Mesenchymal stem cell (in vitro differentiated cells and primary cell): ENCODE measurements around the gene SEPTIN2.
"Not testable (repeated sequence)": the region's sequence is repeated elsewhere in the genome, so short reads cannot be mapped to it uniquely, and the experiment has no call there.

Experiments
- DNase-seq: peaks from one replicate; pipeline ENCODE4 v3.0.0-alpha.2; 2013
- H2AFZ ChIP-seq: one replicate; pipeline ENCODE4 v1.6.1; 2013; ENCODE audit warnings: low read depth, mild to moderate bottlenecking, control low read depth, inconsistent platforms, low read length, moderate library complexity
- H2AK5ac ChIP-seq: 2 replicates; pipeline ENCODE4 v1.6.1; 2013; ENCODE audit warnings: low read length, moderate library complexity, mild to moderate bottlenecking, inconsistent platforms; ENCODE audit not compliant: severe bottlenecking
- H2BK120ac ChIP-seq: one replicate; pipeline ENCODE4 v1.6.1; 2013; ENCODE audit warnings: low read depth, mild to moderate bottlenecking, inconsistent platforms, low read length, moderate library complexity
- H2BK12ac ChIP-seq, 2 experiments: one replicate each; pipeline ENCODE4 v1.6.1; 2013; ENCODE audit warnings: inconsistent platforms in 2 of 2, low read length in 2 of 2, mild to moderate bottlenecking in 2 of 2, moderate library complexity in 2 of 2, control low read depth in 1 of 2
- H2BK15ac ChIP-seq: one replicate; pipeline ENCODE4 v1.6.1; 2013; ENCODE audit warnings: mild to moderate bottlenecking, low read depth, inconsistent platforms; ENCODE audit not compliant: poor library complexity, severe bottlenecking
- H2BK5ac ChIP-seq: 2 replicates; pipeline ENCODE4 v1.6.1; 2013; ENCODE audit warnings: low read depth, mild to moderate bottlenecking, low read length, control low read depth, inconsistent platforms; ENCODE audit not compliant: poor library complexity, severe bottlenecking
- H3K14ac ChIP-seq, 2 experiments: one replicate each; pipeline ENCODE4 v1.6.1; 2013; ENCODE audit warnings: inconsistent platforms in 2 of 2, low read length in 2 of 2, control low read depth in 1 of 2, mild to moderate bottlenecking in 1 of 2, moderate library complexity in 1 of 2
- H3K18ac ChIP-seq, 2 experiments: one replicate each; pipeline ENCODE4 v1.6.1; 2013; ENCODE audit warnings: inconsistent platforms in 2 of 2, low read length in 2 of 2, control low read depth in 1 of 2, low read depth in 1 of 2, mild to moderate bottlenecking in 1 of 2
- H3K23ac ChIP-seq, 2 experiments: one replicate each; pipeline ENCODE4 v1.6.1; 2013; ENCODE audit warnings: inconsistent platforms in 2 of 2, low read length in 2 of 2, mild to moderate bottlenecking in 2 of 2, moderate library complexity in 2 of 2, control low read depth in 1 of 2
- H3K27ac ChIP-seq: 2 replicates; pipeline ENCODE4 v1.5.1; 2013; ENCODE audit warnings: mild to moderate bottlenecking, moderate library complexity, low read length, control low read depth, inconsistent platforms; ENCODE audit not compliant: poor library complexity, severe bottlenecking
- H3K27me3 ChIP-seq, 2 experiments: 2 replicates each; pipeline versions ENCODE4 v1.6.1 to v1.7.0; 2013; ENCODE audit warnings: low read length in 2 of 2, mild to moderate bottlenecking in 2 of 2, moderate library complexity in 2 of 2, control low read depth in 1 of 2, inconsistent platforms in 1 of 2; ENCODE audit not compliant: control insufficient read depth in 1 of 2, insufficient read depth in 1 of 2
- H3K36me3 ChIP-seq, 2 experiments: 2 replicates each; pipeline versions ENCODE4 v1.6.1 to v1.7.0; 2013; ENCODE audit warnings: low read length in 2 of 2, control low read depth in 1 of 2, inconsistent platforms in 1 of 2, low read depth in 1 of 2, mild to moderate bottlenecking in 1 of 2; ENCODE audit not compliant: insufficient read depth in 2 of 2, control insufficient read depth in 1 of 2
- H3K4ac ChIP-seq, 2 experiments: one replicate each; pipeline ENCODE4 v1.6.1; 2013; ENCODE audit warnings: inconsistent platforms in 2 of 2, low read length in 2 of 2, mild to moderate bottlenecking in 2 of 2, moderate library complexity in 2 of 2, control low read depth in 1 of 2, low read depth in 1 of 2
- H3K4me1 ChIP-seq: 2 replicates; pipeline ENCODE4 v1.6.1; 2013; ENCODE audit warnings: low read depth, low read length, control low read depth; ENCODE audit not compliant: control insufficient read depth, insufficient read depth
- H3K4me2 ChIP-seq: 2 replicates; pipeline ENCODE4 v1.6.1; 2013; ENCODE audit warnings: low read length, mild to moderate bottlenecking, inconsistent platforms; ENCODE audit not compliant: poor library complexity, severe bottlenecking
- H3K4me3 ChIP-seq, 2 experiments: 2 replicates each; pipeline versions ENCODE4 v1.5.1 to v1.7.0; 2013; ENCODE audit warnings: low read length in 2 of 2, mild to moderate bottlenecking in 2 of 2, control low read depth in 1 of 2, low read depth in 1 of 2; ENCODE audit not compliant: insufficient read depth in 1 of 2
- H3K79me1 ChIP-seq: replicated peaks from 2 replicates; pipeline ENCODE4 v1.6.1; 2013; ENCODE audit warnings: mild to moderate bottlenecking, control low read depth, low read length, inconsistent platforms; ENCODE audit not compliant: poor library complexity, severe bottlenecking
- H3K9ac ChIP-seq: 2 replicates; pipeline ENCODE4 v1.7.0; 2013; ENCODE audit warnings: mild to moderate bottlenecking, low read length, moderate library complexity
- H3K9me3 ChIP-seq: 2 replicates; pipeline ENCODE4 v1.7.0; 2013; ENCODE audit warnings: mild to moderate bottlenecking, low read length; ENCODE audit not compliant: control insufficient read depth
- H4K8ac ChIP-seq: one replicate; pipeline ENCODE4 v1.6.1; 2013; ENCODE audit warnings: inconsistent platforms, mild to moderate bottlenecking, low read length, moderate library complexity
- H4K91ac ChIP-seq: one replicate; pipeline ENCODE4 v1.6.1; 2013; ENCODE audit warnings: mild to moderate bottlenecking, low read length, inconsistent platforms
- WGBS: methylation state at CpG from one replicate; pipeline ENCODE4 v1.1.7; 2013; ENCODE audit warnings: mixed read lengths; 5-methylcytosine and 5-hydroxymethylcytosine counted together

The SEPTIN2 gene

GRCh38 chr2:241381872-241382271 is 66.1 kb downstream of the SEPTIN2 start:
- Histone ChIP-seq H3K27ac (no peak overlapping the region), H2BK12ac (no peak overlapping the region), H3K4me3 (no peak overlapping the region), H3K23ac (no peak overlapping the region), H2BK15ac (no peak overlapping the region), H4K8ac (no peak overlapping the region), H3K9ac (no peak overlapping the region), H3K36me3 (peaks cover 17 to 22% of the 10 kb centered on the region in 2 experiments), H3K4me2 (no peak overlapping the region), H3K4ac (no peak overlapping the region), H4K91ac (no peak overlapping the region), H3K4me1 (peaks cover 4% of the 10 kb centered on the region), H3K9me3 (no peaks in the 10 kb centered on the region), H3K18ac (no peak overlapping the region), H2BK120ac (no peak overlapping the region), H2BK5ac (no peak overlapping the region), H2AFZ (no peak overlapping the region), H3K14ac (no peak overlapping the region), H3K27me3 (no peaks in the 10 kb centered on the region), H2AK5ac (no peak overlapping the region), H3K79me1 (peaks cover 32% of the 10 kb centered on the region)
- no peak for DNase-seq
- WGBS, result 85% methylated on average over 4 of the region's 4 CpGs

- WGBS, result over 99% methylated on average over 7 of the region's 7 CpGs
- not testable (repeated sequence) for H3K4me1 ChIP-seq, DNase-seq, H3K27me3 ChIP-seq, H3K4me2 ChIP-seq, H2AFZ ChIP-seq, H3K9ac ChIP-seq, H3K27ac ChIP-seq, H4K8ac ChIP-seq, H4K91ac ChIP-seq, H2BK15ac ChIP-seq, H2BK12ac ChIP-seq, H2AK5ac ChIP-seq, H3K4me3 ChIP-seq, H2BK120ac ChIP-seq, H3K9me3 ChIP-seq, H3K23ac ChIP-seq, H3K18ac ChIP-seq, H3K4ac ChIP-seq, H2BK5ac ChIP-seq, H3K14ac ChIP-seq
- Histone ChIP-seq H3K79me1 (peaks cover 40% of the 10 kb centered on the region), H3K36me3 (peaks cover 20 to 21% of the 10 kb centered on the region in 2 experiments)
Observed at GRCh38 chr2:241385450-241385849, 69.7 kb downstream of the SEPTIN2 start.

GRCh38 chr2:241386519-241386918 is 70.8 kb downstream of the SEPTIN2 start:
- Histone ChIP-seq H3K27me3 (no peaks in the 10 kb centered on the region), H3K18ac (no peak overlapping the region), H3K23ac (no peak overlapping the region), H3K9me3 (no peaks in the 10 kb centered on the region), H3K14ac (no peak overlapping the region), H3K4me3 (no peak overlapping the region), H3K79me1 (peaks cover 40% of the 10 kb centered on the region), H2BK12ac (no peak overlapping the region), H2BK15ac (no peak overlapping the region), H2BK5ac (no peak overlapping the region), H3K4me1 (peaks cover 5% of the 10 kb centered on the region), H2AFZ (no peak overlapping the region), H3K4me2 (no peak overlapping the region), H4K8ac (no peak overlapping the region), H2AK5ac (no peak overlapping the region), H2BK120ac (no peak overlapping the region), H3K36me3 (peaks cover 13 to 20% of the 10 kb centered on the region in 2 experiments), H4K91ac (no peak overlapping the region), H3K27ac (no peak overlapping the region), H3K9ac (no peak overlapping the region), H3K4ac (no peak overlapping the region)
- 92% methylated on average over 4 of the region's 6 CpGs for WGBS
- DNase-seq, result no peak

- no peak overlapping the region for H3K18ac ChIP-seq
- H4K8ac ChIP-seq, result no peak overlapping the region
- no peak overlapping the region for H2BK120ac ChIP-seq
- no peak overlapping the region for H2AK5ac ChIP-seq
- H3K14ac ChIP-seq, result no peak overlapping the region
- WGBS, result 90% methylated on average over 2 of the region's 2 CpGs
- H3K79me1 ChIP-seq, result peaks cover 38% of the 10 kb centered on the region
- no peak overlapping the region for H2BK12ac ChIP-seq
- H3K23ac ChIP-seq, result no peak overlapping the region
- peaks cover 1 to 4% of the 10 kb centered on the region in 2 experiments for H3K36me3 ChIP-seq
- no peak overlapping the region for H4K91ac ChIP-seq
- H3K4me3 ChIP-seq, result no peak overlapping the region
- no peak overlapping the region for H2AFZ ChIP-seq
- H3K4me1 ChIP-seq, result peaks cover 8% of the 10 kb centered on the region
- H2BK15ac ChIP-seq, result no peak overlapping the region
- DNase-seq, result no peak
- no peak overlapping the region for H3K9ac ChIP-seq
- H3K27ac ChIP-seq, result no peak overlapping the region
- H3K4me2 ChIP-seq, result no peak overlapping the region
- no peak overlapping the region for H3K4ac ChIP-seq
- H2BK5ac ChIP-seq, result no peak overlapping the region
- H3K9me3 ChIP-seq, result no peaks in the 10 kb centered on the region
- H3K27me3 ChIP-seq, result no peaks in the 10 kb centered on the region
Observed at GRCh38 chr2:241389697-241390096, 74.0 kb downstream of the SEPTIN2 start.
